Uterus (tissue), 4 donors: ENCODE data around the gene MMS22L. TPM values are rescaled to one million over a fixed set of nuclear protein-coding genes. Genes with fewer than 3 reads are reported as not detected.

Source experiments
- DNase-seq, 2 donors: peaks; one replicate each; pipeline ENCODE4 v3.0.0-alpha.2; 2019 to 2020
- H3K27ac ChIP-seq, 2 donors: fragments of 200-600 bp; sonication (generic); 1 replicate in 1 of 2; 2 replicates in 1 of 2; pipeline ENCODE4 v1.5.1; 2016 to 2018
- H3K27me3 ChIP-seq, 2 donors: fragments of 200-600 bp; sonication (generic); one replicate each; pipeline ENCODE4 v1.5.1; 2018 to 2019; ENCODE audit warnings: control low read depth in 1 of 2
- H3K36me3 ChIP-seq, 2 donors: fragments of 200-600 bp; sonication (generic); one replicate each; pipeline ENCODE4 v1.5.1; 2019; ENCODE audit warnings: control low read depth in 1 of 2
- H3K4me1 ChIP-seq, 2 donors: fragments of 200-600 bp; sonication (generic); one replicate each; pipeline ENCODE4 v1.5.1; 2018 to 2019; ENCODE audit warnings: control low read depth in 1 of 2
- H3K4me3 ChIP-seq, 2 donors: fragments of 200-600 bp; sonication (generic); 1 replicate in 1 of 2; 2 replicates in 1 of 2; pipeline ENCODE4 v1.5.1; 2018 to 2019; ENCODE audit warnings: mild to moderate bottlenecking in 1 of 2
- H3K9me3 ChIP-seq, 2 donors: fragments of 200-600 bp; sonication (generic); one replicate each; pipeline ENCODE4 v1.5.1; 2019; ENCODE audit warnings: control low read depth in 1 of 2
- CTCF ChIP-seq, 4 experiments: fragments of 200-600 bp in 2 of 4; fragments of 450-650 bp in 2 of 4; sonication (generic) in 2 of 4; IDR thresholded peaks; one replicate each; pipeline ENCODE4 v1.5.1; 2016 to 2019; ENCODE audit warnings: antibody characterized with exemption in 4 of 4, mild to moderate bottlenecking in 2 of 4, moderate library complexity in 1 of 4
- POLR2A ChIP-seq, 2 donors: fragments of 450-650 bp; IDR thresholded peaks; one replicate each; pipeline ENCODE4 v1.6.1; 2016; ENCODE audit warnings: antibody characterized with exemption in 2 of 2, mild to moderate bottlenecking in 1 of 2, moderate library complexity in 1 of 2
- intact Hi-C: fragments of 100-400 bp; cut with DNase I; formaldehyde crosslinking; loops from one replicate; pipeline ENCODE4 v1.15.1; 2023; ENCODE audit warnings: low total_unique reads
- total RNA-seq, 4 donors: library from RNA; depleted of rRNA in 3 of 4; stranded (reverse); fragments of >200 nt in 3 of 4; gene quantifications; one replicate each; pipeline versions ENCODE4 v1.1.0 to v1.2.4, GENCODE V29; 2014 to 2023
- donor health status: DM: yes; HTN: yes; CAD: no.

Gene MMS22L
- total RNA-seq, 4 donors from 2014 or later = 1.5 to 36.7 (median 9.8) TPM

DNA sequence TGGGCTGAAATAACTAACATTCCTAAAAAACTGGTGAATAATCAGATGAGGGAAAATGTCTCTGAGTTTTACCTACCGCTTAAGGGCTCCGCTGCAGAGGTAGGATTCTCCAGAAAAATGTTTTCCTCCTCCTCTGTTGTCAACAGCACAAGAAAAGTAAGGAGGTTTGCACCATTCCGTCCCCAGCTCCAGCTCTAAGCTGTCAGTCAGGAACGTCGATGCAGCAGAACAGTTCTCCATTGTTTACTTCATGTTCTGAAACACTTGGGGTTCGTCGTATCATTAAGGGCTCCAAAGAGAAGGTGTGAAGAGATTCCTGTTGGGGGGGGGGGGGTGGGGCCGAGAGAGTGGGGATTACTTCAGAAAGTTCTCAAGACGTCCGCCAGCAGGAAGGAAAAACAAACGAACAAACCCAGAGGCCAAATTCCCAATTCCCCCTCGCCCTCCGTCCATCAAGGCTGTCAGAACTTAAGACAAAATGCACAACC, 734 bp downstream of the MMS22L start:
- H3K4me1 ChIP-seq = no peaks in the 10 kb centered on the region
- no peaks in the 10 kb centered on the region for H3K9me3 ChIP-seq
- intact Hi-C loops = no loop called here
- H3K36me3 ChIP-seq = no peaks in the 10 kb centered on the region
- peak overlapping the region; percentile 86 to 99 for H3K4me3 ChIP-seq
- H3K27me3 ChIP-seq = no peaks in the 10 kb centered on the region
- TF ChIP-seq CTCF (IDR thresholded peaks at IDR 0.05) (no peak), POLR2A (IDR thresholded peaks at IDR 0.05) (no peak)
- no peak for DNase-seq
- H3K27ac ChIP-seq = peak overlapping the region in 1 of 2 donors; percentile 78

DNA sequence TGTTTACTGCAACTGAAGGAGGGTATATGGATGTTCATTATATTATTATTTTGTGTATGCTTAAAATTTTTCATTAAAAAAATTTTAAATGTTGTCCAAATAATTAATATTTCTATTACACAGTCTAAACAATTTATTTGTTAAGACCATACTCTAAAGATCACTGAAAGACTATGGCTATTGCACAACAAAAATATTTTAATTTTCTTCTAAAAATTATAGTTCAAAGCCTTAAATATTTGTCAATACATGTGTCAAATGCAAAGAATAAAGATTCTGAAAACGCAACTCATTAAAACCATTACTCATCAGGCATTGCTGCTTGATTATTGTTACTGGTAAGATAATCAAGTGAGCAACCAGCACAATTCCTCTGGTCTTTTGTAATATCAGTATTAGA, 2.2 kb downstream of the MMS22L start:
- Histone ChIP-seq H3K27ac (no peak overlapping the region), H3K4me3 (no peak overlapping the region), H3K9me3 (no peaks in the 10 kb centered on the region), H3K27me3 (no peaks in the 10 kb centered on the region), H3K4me1 (no peaks in the 10 kb centered on the region), H3K36me3 (no peaks in the 10 kb centered on the region)
- intact Hi-C loops = no loop called here
- TF ChIP-seq POLR2A (IDR thresholded peaks at IDR 0.05) = no peak
- no peak for DNase-seq

GRCh38 chr6:97275804-97276203, 7.2 kb downstream of the MMS22L start:
- Histone ChIP-seq H3K27ac (no peak overlapping the region), H3K36me3 (no peaks in the 10 kb centered on the region), H3K27me3 (no peaks in the 10 kb centered on the region), H3K4me3 (no peak overlapping the region), H3K4me1 (no peaks in the 10 kb centered on the region), H3K9me3 (no peaks in the 10 kb centered on the region)
- no peak for DNase-seq
- TF ChIP-seq CTCF (IDR thresholded peaks at IDR 0.05) = no peak
- no peak for TF ChIP-seq POLR2A (IDR thresholded peaks at IDR 0.05)
- intact Hi-C loops = no loop called here

DNA sequence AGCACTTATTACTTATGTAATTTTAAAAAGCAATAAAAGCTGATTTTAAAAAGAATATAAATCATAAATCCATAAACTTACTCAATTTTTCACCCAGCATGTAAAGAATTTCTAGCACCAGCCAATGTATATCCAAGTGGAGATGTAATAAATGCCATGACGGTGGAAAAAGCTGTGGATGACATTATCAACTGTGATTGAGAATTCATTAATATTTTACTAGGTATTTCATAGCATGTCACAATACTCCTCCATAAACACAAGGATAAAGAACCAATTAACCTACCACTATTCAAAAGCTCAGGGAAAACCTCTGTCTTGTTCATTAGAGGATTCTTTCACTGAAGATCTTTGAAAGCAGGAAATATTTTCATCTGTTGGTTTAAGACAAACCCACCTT, 13.2 kb downstream of the MMS22L start:
- DNase-seq = no peak
- Histone ChIP-seq H3K36me3 (peaks cover 0 to 4% of the 10 kb centered on the region in 2 donors), H3K27me3 (no peaks in the 10 kb centered on the region), H3K4me1 (no peaks in the 10 kb centered on the region), H3K27ac (no peak overlapping the region), H3K9me3 (no peaks in the 10 kb centered on the region), H3K4me3 (no peak overlapping the region)
- TF ChIP-seq CTCF (IDR thresholded peaks at IDR 0.05) (no peak), POLR2A (IDR thresholded peaks at IDR 0.05) (no peak)
- intact Hi-C loops = no loop called here

- Histone ChIP-seq H3K9me3 (no peaks in the 10 kb centered on the region), H3K36me3 (peaks cover 0 to 4% of the 10 kb centered on the region in 2 donors), H3K27me3 (no peaks in the 10 kb centered on the region), H3K4me3 (no peak overlapping the region), H3K4me1 (no peaks in the 10 kb centered on the region), H3K27ac (no peak overlapping the region)
- TF ChIP-seq POLR2A (IDR thresholded peaks at IDR 0.05) = no peak
- no peak for TF ChIP-seq CTCF (IDR thresholded peaks at IDR 0.05)
- no peak for DNase-seq
- intact Hi-C loops = no loop called here
Measured at GRCh38 chr6:97262676-97263075, 20.3 kb downstream of the MMS22L start.

- TF ChIP-seq CTCF (IDR thresholded peaks at IDR 0.05) (no peak), POLR2A (IDR thresholded peaks at IDR 0.05) (no peak)
- Histone ChIP-seq H3K4me3 (no peak overlapping the region), H3K27me3 (no peaks in the 10 kb centered on the region), H3K4me1 (no peaks in the 10 kb centered on the region), H3K9me3 (no peaks in the 10 kb centered on the region), H3K36me3 (no peaks in the 10 kb centered on the region), H3K27ac (no peak overlapping the region)
- intact Hi-C loops = no loop called here
- no peak for DNase-seq
Measured at GRCh38 chr6:97246842-97247241, 36.2 kb downstream of the MMS22L start.
